SK-N-SH treated with all-trans-retinoic acid at 6 μM for 48 hours (cell line): ENCODE data around the gene TFIP11.

Source experiments
- ATAC-seq: fragments of 200-7000 bp; cut with Tn5 transposase; 3 replicates; pipeline ENCODE4 v1.9.1; 2020; ENCODE audit warnings: mild to moderate bottlenecking, moderate library complexity
- ARNTL ChIP-seq: fragments of 450-650 bp; formaldehyde crosslinking; IDR thresholded peaks from 2 replicates; pipeline ENCODE4 v1.5.0; 2020; ENCODE audit warnings: low read depth, mild to moderate bottlenecking, moderate library complexity, borderline replicate concordance
- BACH2 ChIP-seq: fragments of 250-450 bp; sonication (Bioruptor Pico); IDR thresholded peaks from 2 replicates; pipeline ENCODE4 v1.9.0; 2021; ENCODE audit warnings: mild to moderate bottlenecking, borderline replicate concordance
- CSDC2 ChIP-seq: fragments of 250-450 bp; sonication (Bioruptor Pico); IDR thresholded peaks from 2 replicates; pipeline ENCODE4 v1.5.0; 2020; ENCODE audit warnings: mild to moderate bottlenecking, moderate library complexity
- ESRRG ChIP-seq: fragments of 250-450 bp; sonication (Bioruptor Pico); IDR thresholded peaks from 2 replicates; pipeline ENCODE4 v1.6.1; 2021; ENCODE audit warnings: mild to moderate bottlenecking
- GLIS3 ChIP-seq: fragments of 250-450 bp; sonication (Bioruptor Pico); IDR thresholded peaks from 2 replicates; pipeline ENCODE4 v1.5.0; 2020; ENCODE audit warnings: mild to moderate bottlenecking, moderate library complexity
- ISL1 ChIP-seq: fragments of 250-450 bp; sonication (Bioruptor Pico); IDR thresholded peaks from 2 replicates; pipeline ENCODE4 v2.1.2; 2022; ENCODE audit warnings: mild to moderate bottlenecking, moderate library complexity
- OSR1 ChIP-seq: fragments of 250-450 bp; sonication (Bioruptor Pico); IDR thresholded peaks from 2 replicates; pipeline ENCODE4 v1.8.0; 2022; ENCODE audit warnings: moderate library complexity, mild to moderate bottlenecking, inconsistent platforms
- PPARA ChIP-seq: fragments of 250-450 bp; sonication (Bioruptor Pico); IDR thresholded peaks from 2 replicates; pipeline ENCODE4 v1.5.0; 2020; ENCODE audit warnings: mild to moderate bottlenecking, borderline replicate concordance
- RARB ChIP-seq: fragments of 250-450 bp; sonication (Bioruptor Pico); IDR thresholded peaks from 2 replicates; pipeline ENCODE4 v1.8.0; 2021; ENCODE audit warnings: mild to moderate bottlenecking, moderate library complexity
- SNAI2 ChIP-seq: fragments of 250-450 bp; sonication (Bioruptor Pico); IDR thresholded peaks from 2 replicates; pipeline ENCODE4 v1.5.0; 2020; ENCODE audit warnings: mild to moderate bottlenecking, moderate library complexity
- TCF4 ChIP-seq: fragments of 250-450 bp; sonication (Bioruptor Pico); IDR thresholded peaks from 2 replicates; pipeline ENCODE4 v1.8.0; 2021; ENCODE audit warnings: mild to moderate bottlenecking, moderate library complexity, borderline replicate concordance
- TOX ChIP-seq: fragments of 250-450 bp; sonication (Bioruptor Pico); IDR thresholded peaks from 2 replicates; pipeline ENCODE4 v1.8.0; 2021; ENCODE audit warnings: mild to moderate bottlenecking, moderate library complexity, borderline replicate concordance
- ZC3H10 ChIP-seq: fragments of 250-450 bp; sonication (Bioruptor Pico); IDR thresholded peaks from 2 replicates; pipeline ENCODE4 v1.5.1; 2021; ENCODE audit warnings: mild to moderate bottlenecking, moderate library complexity
- ZFP3 ChIP-seq: fragments of 250-450 bp; sonication (Bioruptor Pico); IDR thresholded peaks from 2 replicates; pipeline ENCODE4 v1.5.0; 2020; ENCODE audit warnings: mild to moderate bottlenecking, moderate library complexity
- ZFP30 ChIP-seq: fragments of 450-650 bp; formaldehyde crosslinking; IDR thresholded peaks from 2 replicates; pipeline ENCODE4 v1.5.0; 2022; ENCODE audit warnings: mild to moderate bottlenecking, moderate library complexity
- ZNF70 ChIP-seq: fragments of 450-650 bp; formaldehyde crosslinking; IDR thresholded peaks from 2 replicates; pipeline ENCODE4 v1.5.0; 2020; ENCODE audit warnings: mild to moderate bottlenecking, moderate library complexity
- ZNF8 ChIP-seq: fragments of 450-650 bp; formaldehyde crosslinking; IDR thresholded peaks from 2 replicates; pipeline ENCODE4 v1.5.0; 2020; ENCODE audit warnings: mild to moderate bottlenecking, moderate library complexity
- TF ChIP-seq, protein P1 (sequence below): fragments of 250-450 bp; sonication (Bioruptor Pico); IDR thresholded peaks from 2 replicates; pipeline ENCODE4 v1.5.0; 2020; ENCODE audit warnings: mild to moderate bottlenecking, moderate library complexity
- TF ChIP-seq, protein P2 (sequence below): fragments of 250-450 bp; sonication (Bioruptor Pico); IDR thresholded peaks from 2 replicates; pipeline ENCODE4 v1.8.0; 2021; ENCODE audit warnings: low read depth, mild to moderate bottlenecking, moderate library complexity, borderline replicate concordance
- TF ChIP-seq, protein P3 (sequence below): fragments of 250-450 bp; sonication (Bioruptor Pico); IDR thresholded peaks from 2 replicates; pipeline ENCODE4 v1.5.1; 2021; ENCODE audit warnings: mild to moderate bottlenecking, moderate library complexity
- TF ChIP-seq, protein P4 (sequence below): fragments of 250-450 bp; sonication (Bioruptor Pico); IDR thresholded peaks from 2 replicates; pipeline ENCODE4 v1.8.0; 2020; ENCODE audit warnings: mild to moderate bottlenecking, moderate library complexity, borderline replicate concordance
- TF ChIP-seq, protein P5 (sequence below): fragments of 250-450 bp; sonication (Bioruptor Pico); IDR thresholded peaks from 2 replicates; pipeline ENCODE4 v1.5.1; 2020; ENCODE audit warnings: low read depth, mild to moderate bottlenecking, moderate library complexity

The TFIP11 gene

DNA sequence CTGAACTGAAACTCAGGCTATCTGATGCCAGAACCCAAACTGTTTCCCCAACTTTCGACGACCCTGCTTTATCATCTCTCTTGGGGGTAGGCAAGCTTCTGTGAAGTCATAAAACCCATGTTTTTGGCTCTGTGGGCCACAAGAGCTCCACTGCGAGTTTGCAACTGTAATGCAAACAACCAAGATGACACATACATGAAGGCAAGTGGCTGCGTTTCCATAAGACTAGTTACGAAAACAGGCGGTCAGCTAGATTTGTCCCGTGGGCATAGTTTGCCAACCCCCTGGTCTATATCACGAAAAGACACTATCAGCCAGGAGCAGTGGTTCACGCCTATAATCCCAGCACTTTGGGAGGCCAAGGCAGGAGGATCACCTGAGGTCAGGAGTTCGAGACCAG is 40.2 kb upstream of the TFIP11 start:
- TF ChIP-seq ISL1 (no peak), ESRRG (CRISPR knock-in tag) (no peak), SNAI2 (CRISPR knock-in tag) (no peak), OSR1 (CRISPR knock-in tag) (no peak), CSDC2 (no peak), ARNTL (CRISPR knock-in tag) (no peak), BACH2 (CRISPR knock-in tag) (no peak), ZFP3 (no peak), PPARA (CRISPR knock-in tag) (no peak), RARB (CRISPR knock-in tag) (no peak)
- TF ChIP-seq, protein P1, sequence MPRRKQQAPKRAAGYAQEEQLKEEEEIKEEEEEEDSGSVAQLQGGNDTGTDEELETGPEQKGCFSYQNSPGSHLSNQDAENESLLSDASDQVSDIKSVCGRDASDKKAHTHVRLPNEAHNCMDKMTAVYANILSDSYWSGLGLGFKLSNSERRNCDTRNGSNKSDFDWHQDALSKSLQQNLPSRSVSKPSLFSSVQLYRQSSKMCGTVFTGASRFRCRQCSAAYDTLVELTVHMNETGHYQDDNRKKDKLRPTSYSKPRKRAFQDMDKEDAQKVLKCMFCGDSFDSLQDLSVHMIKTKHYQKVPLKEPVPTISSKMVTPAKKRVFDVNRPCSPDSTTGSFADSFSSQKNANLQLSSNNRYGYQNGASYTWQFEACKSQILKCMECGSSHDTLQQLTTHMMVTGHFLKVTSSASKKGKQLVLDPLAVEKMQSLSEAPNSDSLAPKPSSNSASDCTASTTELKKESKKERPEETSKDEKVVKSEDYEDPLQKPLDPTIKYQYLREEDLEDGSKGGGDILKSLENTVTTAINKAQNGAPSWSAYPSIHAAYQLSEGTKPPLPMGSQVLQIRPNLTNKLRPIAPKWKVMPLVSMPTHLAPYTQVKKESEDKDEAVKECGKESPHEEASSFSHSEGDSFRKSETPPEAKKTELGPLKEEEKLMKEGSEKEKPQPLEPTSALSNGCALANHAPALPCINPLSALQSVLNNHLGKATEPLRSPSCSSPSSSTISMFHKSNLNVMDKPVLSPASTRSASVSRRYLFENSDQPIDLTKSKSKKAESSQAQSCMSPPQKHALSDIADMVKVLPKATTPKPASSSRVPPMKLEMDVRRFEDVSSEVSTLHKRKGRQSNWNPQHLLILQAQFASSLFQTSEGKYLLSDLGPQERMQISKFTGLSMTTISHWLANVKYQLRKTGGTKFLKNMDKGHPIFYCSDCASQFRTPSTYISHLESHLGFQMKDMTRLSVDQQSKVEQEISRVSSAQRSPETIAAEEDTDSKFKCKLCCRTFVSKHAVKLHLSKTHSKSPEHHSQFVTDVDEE (CRISPR knock-in tag), result no peak
- TF ChIP-seq, protein P2, sequence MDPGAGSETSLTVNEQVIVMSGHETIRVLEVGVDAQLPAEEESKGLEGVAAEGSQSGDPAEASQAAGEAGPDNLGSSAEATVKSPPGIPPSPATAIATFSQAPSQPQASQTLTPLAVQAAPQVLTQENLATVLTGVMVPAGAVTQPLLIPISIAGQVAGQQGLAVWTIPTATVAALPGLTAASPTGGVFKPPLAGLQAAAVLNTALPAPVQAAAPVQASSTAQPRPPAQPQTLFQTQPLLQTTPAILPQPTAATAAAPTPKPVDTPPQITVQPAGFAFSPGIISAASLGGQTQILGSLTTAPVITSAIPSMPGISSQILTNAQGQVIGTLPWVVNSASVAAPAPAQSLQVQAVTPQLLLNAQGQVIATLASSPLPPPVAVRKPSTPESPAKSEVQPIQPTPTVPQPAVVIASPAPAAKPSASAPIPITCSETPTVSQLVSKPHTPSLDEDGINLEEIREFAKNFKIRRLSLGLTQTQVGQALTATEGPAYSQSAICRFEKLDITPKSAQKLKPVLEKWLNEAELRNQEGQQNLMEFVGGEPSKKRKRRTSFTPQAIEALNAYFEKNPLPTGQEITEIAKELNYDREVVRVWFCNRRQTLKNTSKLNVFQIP (CRISPR knock-in tag), result no peak
- TF ChIP-seq, protein P3, sequence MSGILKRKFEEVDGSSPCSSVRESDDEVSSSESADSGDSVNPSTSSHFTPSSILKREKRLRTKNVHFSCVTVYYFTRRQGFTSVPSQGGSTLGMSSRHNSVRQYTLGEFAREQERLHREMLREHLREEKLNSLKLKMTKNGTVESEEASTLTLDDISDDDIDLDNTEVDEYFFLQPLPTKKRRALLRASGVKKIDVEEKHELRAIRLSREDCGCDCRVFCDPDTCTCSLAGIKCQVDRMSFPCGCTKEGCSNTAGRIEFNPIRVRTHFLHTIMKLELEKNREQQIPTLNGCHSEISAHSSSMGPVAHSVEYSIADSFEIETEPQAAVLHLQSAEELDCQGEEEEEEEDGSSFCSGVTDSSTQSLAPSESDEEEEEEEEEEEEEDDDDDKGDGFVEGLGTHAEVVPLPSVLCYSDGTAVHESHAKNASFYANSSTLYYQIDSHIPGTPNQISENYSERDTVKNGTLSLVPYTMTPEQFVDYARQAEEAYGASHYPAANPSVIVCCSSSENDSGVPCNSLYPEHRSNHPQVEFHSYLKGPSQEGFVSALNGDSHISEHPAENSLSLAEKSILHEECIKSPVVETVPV (CRISPR knock-in tag), result no peak
- TF ChIP-seq, protein P4, sequence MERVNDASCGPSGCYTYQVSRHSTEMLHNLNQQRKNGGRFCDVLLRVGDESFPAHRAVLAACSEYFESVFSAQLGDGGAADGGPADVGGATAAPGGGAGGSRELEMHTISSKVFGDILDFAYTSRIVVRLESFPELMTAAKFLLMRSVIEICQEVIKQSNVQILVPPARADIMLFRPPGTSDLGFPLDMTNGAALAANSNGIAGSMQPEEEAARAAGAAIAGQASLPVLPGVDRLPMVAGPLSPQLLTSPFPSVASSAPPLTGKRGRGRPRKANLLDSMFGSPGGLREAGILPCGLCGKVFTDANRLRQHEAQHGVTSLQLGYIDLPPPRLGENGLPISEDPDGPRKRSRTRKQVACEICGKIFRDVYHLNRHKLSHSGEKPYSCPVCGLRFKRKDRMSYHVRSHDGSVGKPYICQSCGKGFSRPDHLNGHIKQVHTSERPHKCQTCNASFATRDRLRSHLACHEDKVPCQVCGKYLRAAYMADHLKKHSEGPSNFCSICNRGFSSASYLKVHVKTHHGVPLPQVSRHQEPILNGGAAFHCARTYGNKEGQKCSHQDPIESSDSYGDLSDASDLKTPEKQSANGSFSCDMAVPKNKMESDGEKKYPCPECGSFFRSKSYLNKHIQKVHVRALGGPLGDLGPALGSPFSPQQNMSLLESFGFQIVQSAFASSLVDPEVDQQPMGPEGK (CRISPR knock-in tag), result no peak

DNA sequence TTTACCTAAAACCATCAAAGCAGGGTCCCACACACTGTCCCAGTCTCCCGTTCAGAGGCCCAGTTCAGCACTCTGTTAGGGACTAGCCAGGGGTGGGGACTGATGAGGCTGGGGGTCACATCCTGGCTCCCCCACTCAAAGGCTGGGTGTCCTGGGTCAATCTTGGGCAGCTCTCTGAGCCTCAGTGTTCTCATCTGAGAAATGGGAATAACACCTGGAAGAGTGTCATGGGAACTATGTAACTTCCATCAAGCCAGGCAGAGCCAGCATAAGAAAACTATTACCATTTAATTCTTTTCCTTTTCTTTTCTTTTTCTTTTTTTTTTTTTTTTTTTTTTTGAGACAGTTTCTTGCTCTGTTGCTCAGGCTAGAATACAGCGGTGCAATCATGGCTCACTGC is 39.3 kb upstream of the TFIP11 start:
- TF ChIP-seq, protein P1 (CRISPR knock-in tag), result no peak
- TF ChIP-seq BACH2 (CRISPR knock-in tag), result no peak
- TF ChIP-seq CSDC2, result no peak
- TF ChIP-seq ARNTL (CRISPR knock-in tag), result no peak
- TF ChIP-seq ZNF8 (CRISPR knock-in tag), result no peak
- no peak for TF ChIP-seq ZFP3
- TF ChIP-seq TCF4 (CRISPR knock-in tag), result no peak
- TF ChIP-seq, protein P5, sequence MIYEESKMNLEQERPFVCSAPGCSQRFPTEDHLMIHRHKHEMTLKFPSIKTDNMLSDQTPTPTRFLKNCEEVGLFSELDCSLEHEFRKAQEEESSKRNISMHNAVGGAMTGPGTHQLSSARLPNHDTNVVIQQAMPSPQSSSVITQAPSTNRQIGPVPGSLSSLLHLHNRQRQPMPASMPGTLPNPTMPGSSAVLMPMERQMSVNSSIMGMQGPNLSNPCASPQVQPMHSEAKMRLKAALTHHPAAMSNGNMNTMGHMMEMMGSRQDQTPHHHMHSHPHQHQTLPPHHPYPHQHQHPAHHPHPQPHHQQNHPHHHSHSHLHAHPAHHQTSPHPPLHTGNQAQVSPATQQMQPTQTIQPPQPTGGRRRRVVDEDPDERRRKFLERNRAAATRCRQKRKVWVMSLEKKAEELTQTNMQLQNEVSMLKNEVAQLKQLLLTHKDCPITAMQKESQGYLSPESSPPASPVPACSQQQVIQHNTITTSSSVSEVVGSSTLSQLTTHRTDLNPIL (CRISPR knock-in tag), result no peak
- no peak for TF ChIP-seq ZNF70
- no peak for TF ChIP-seq OSR1 (CRISPR knock-in tag)
- TF ChIP-seq TOX (CRISPR knock-in tag), result no peak
- no peak for TF ChIP-seq ISL1
- no peak for TF ChIP-seq GLIS3 (CRISPR knock-in tag)
- TF ChIP-seq ZC3H10 (CRISPR knock-in tag), result no peak
- no peak for TF ChIP-seq PPARA (CRISPR knock-in tag)
- no peak for TF ChIP-seq ZFP30 (CRISPR knock-in tag)
- no peak for TF ChIP-seq SNAI2 (CRISPR knock-in tag)
- ATAC-seq, result no peak

More for the DNA sequence above, 40.2 kb upstream of the TFIP11 start:
- ATAC-seq, result no peak
